GM18508 (cell line): Measurements from ENCODE around the gene SLC22A3.
A peak's percentile ranks its signal among the peaks of the same experiment; 100 is the strongest.
"Not testable (repeated sequence)": the region's sequence is repeated elsewhere in the genome, so short reads cannot be mapped to it uniquely, and the experiment has no call there.

Source experiments
- ATAC-seq: cut with Tn5 transposase; IDR thresholded peaks from one replicate; pipeline ENCODE4 v1.9.1; 2021; ENCODE audit warnings: moderate number of reproducible peaks; ENCODE audit not compliant: insufficient read depth, unreplicated experiment

Gene SLC22A3

GRCh38 chr6:160431791-160432404 lies 83.7 kb downstream of the SLC22A3 start:
- no peak for ATAC-seq

- ATAC-seq, result no peak
These were observed 87.8 kb downstream of the SLC22A3 start for GRCh38 chr6:160435935-160436334.

GRCh38 chr6:160437154-160437553 lies 89.0 kb downstream of the SLC22A3 start:
- ATAC-seq, result no peak

GRCh38 chr6:160437775-160438174 lies 89.6 kb downstream of the SLC22A3 start:
- ATAC-seq, result no peak

GRCh38 chr6:160438481-160438880 lies 90.3 kb downstream of the SLC22A3 start:
- no peak for ATAC-seq

- ATAC-seq, result no peak
These were observed 91.6 kb downstream of the SLC22A3 start for GRCh38 chr6:160439751-160440150.

- no peak for ATAC-seq
These were observed 94.0 kb downstream of the SLC22A3 start for GRCh38 chr6:160442151-160442550.

- ATAC-seq, result no peak
These were observed 97.0 kb downstream of the SLC22A3 start for GRCh38 chr6:160445130-160445529.

- ATAC-seq, result no peak
These were observed 99.2 kb downstream of the SLC22A3 start for GRCh38 chr6:160447350-160447749.

- ATAC-seq, result not testable (repeated sequence)
These were observed 101.6 kb downstream of the SLC22A3 start for GRCh38 chr6:160449787-160450186.

GRCh38 chr6:160450849-160451248 lies 102.7 kb downstream of the SLC22A3 start:
- no peak for ATAC-seq

- no peak for ATAC-seq
These were observed 106.1 kb downstream of the SLC22A3 start for GRCh38 chr6:160454303-160454702.

GRCh38 chr6:160455081-160455480 lies 106.9 kb downstream of the SLC22A3 start:
- no peak for ATAC-seq

- ATAC-seq, result no peak
These were observed 107.5 kb downstream of the SLC22A3 start for GRCh38 chr6:160455541-160456213.

GRCh38 chr6:160456214-160456546 lies 108.0 kb downstream of the SLC22A3 start:
- no peak for ATAC-seq

GRCh38 chr6:160457823-160458222 lies 109.6 kb downstream of the SLC22A3 start:
- ATAC-seq, result no peak

GRCh38 chr6:160461641-160462040 lies 113.5 kb downstream of the SLC22A3 start:
- no peak for ATAC-seq

GRCh38 chr6:160462116-160462515 lies 113.9 kb downstream of the SLC22A3 start:
- peak; percentile 6 for ATAC-seq

- peak; percentile 99 for ATAC-seq
These were observed 114.5 kb downstream of the SLC22A3 start for GRCh38 chr6:160462551-160463109.

- ATAC-seq, result no peak
These were observed 116.6 kb downstream of the SLC22A3 start for GRCh38 chr6:160464744-160465143.

GRCh38 chr6:160467261-160467871 lies 119.2 kb downstream of the SLC22A3 start:
- not testable (repeated sequence) for ATAC-seq
